ENCODE measurements around the gene HMOX1. TPM values are rescaled to one million over a fixed set of nuclear protein-coding genes. Genes with fewer than 3 reads are reported as not detected.

The HMOX1 gene
- total RNA-seq, 2 experiments from 2014 or later = 2.4 to 2.9 TPM

DNA sequence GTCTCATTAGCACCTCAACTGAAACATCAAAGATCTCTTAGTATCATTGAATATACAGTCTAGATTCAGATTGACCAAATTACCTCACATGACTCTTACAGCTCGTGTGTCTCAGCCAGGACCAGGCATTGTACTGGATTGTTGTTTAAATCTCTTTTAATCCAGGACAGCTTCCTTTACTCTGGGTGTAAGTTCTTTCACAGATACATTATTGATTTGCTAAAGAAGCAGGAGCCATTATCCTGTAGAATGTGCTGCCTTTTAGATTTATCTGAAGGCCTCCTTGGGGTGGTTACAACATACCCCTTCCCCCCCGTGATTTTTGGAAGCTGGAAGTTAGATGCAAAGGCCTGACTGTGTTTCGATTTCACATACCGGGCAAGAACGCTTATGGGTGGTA lies 23.3 kb downstream of the HMOX1 start:
- no peaks in the 10 kb centered on the region for H3K9me3 Mint-ChIP-seq
- no peak for DNase-seq
- POLR2A ChIA-PET = interaction anchor here (0.6 to 2.4 kb wide), 5 partner anchors 11 to 104 kb away, joined by 3 to 10 read pairs (median 4); partner anchors contain the start of gene TOM1
- no peak overlapping the region for H3K27ac Mint-ChIP-seq
- H3K36me3 Mint-ChIP-seq (ENCODE audit: low read depth) = peaks cover 72% of the 10 kb centered on the region
- CTCF ChIA-PET = interaction anchor here (0.7 to 1.5 kb wide), 4 partner anchors 26 to 53 kb away, joined by 3 read pairs; no protein-coding TSS in a partner anchor
- H3K4me3 Mint-ChIP-seq = no peak overlapping the region
- H3K4me1 Mint-ChIP-seq = peaks cover 66% of the 10 kb centered on the region
- no peaks in the 10 kb centered on the region for H3K27me3 Mint-ChIP-seq

GRCh38 chr22:35406443-35406842 lies 25.5 kb downstream of the HMOX1 start:
- CTCF ChIA-PET = no interaction called here
- no peak for DNase-seq
- peaks cover 59% of the 10 kb centered on the region for H3K4me1 Mint-ChIP-seq
- POLR2A ChIA-PET = interaction anchor here (1.1 kb wide), 1 partner anchor 9 kb away, joined by 3 read pairs; no protein-coding TSS in a partner anchor
- H3K36me3 Mint-ChIP-seq (ENCODE audit: low read depth) = peaks cover 77% of the 10 kb centered on the region
- no peak overlapping the region for H3K27ac Mint-ChIP-seq
- no peaks in the 10 kb centered on the region for H3K9me3 Mint-ChIP-seq
- no peak overlapping the region for H3K4me3 Mint-ChIP-seq
- no peaks in the 10 kb centered on the region for H3K27me3 Mint-ChIP-seq

DNA sequence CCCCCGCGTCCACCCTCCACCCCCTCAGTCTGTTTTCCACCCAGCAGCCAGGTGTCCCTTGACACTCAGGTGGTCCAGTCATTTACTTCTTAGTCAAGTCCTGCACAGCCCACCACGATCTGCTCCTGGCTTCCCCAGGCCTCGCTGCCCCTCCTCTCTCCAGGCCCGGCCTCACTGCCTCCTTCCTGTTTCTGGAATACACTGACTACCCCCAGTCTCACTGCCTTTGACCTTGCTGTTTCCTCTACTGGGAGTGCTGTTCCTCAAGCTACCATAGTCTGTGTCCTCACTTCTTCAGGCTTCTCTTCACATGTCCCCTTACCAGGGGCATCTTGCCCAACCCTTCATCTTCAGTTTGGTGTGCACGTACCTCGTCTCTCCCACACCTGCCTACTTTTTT lies 26.5 kb downstream of the HMOX1 start:
- DNase-seq = no peak
- POLR2A ChIA-PET = interaction anchor here (1.3 to 1.9 kb wide), 3 partner anchors 8 to 23 kb away, joined by 3 to 5 read pairs (median 5); no protein-coding TSS in a partner anchor
- H3K27ac Mint-ChIP-seq = no peak overlapping the region
- H3K9me3 Mint-ChIP-seq = no peaks in the 10 kb centered on the region
- CTCF ChIA-PET = no interaction called here
- peaks cover 50% of the 10 kb centered on the region for H3K4me1 Mint-ChIP-seq
- no peaks in the 10 kb centered on the region for H3K27me3 Mint-ChIP-seq
- peaks cover 77% of the 10 kb centered on the region for H3K36me3 Mint-ChIP-seq (ENCODE audit: low read depth)
- H3K4me3 Mint-ChIP-seq = no peak overlapping the region

GRCh38 chr22:35409783-35410662 lies 29.1 kb downstream of the HMOX1 start:
- CTCF ChIA-PET = interaction anchor here (1.3 to 2.3 kb wide), 2 partner anchors 21 to 59 kb away, joined by 3 to 6 read pairs; no protein-coding TSS in a partner anchor
- POLR2A ChIA-PET = interaction anchor here (0.8 to 4.5 kb wide), 3 partner anchors 9 to 33 kb away, joined by 3 to 32 read pairs (median 3); partner anchors contain the start of gene MCM5
- Mint-ChIP-seq H3K36me3 (ENCODE audit: low read depth) (peaks cover 67% of the 10 kb centered on the region), H3K27me3 (no peaks in the 10 kb centered on the region), H3K27ac (peak overlapping the region; percentile 44), H3K4me3 (no peak overlapping the region), H3K4me1 (peaks cover 27% of the 10 kb centered on the region), H3K9me3 (no peaks in the 10 kb centered on the region)
- DNase-seq = no peak

- peaks cover 27% of the 10 kb centered on the region for H3K4me1 Mint-ChIP-seq
- H3K4me3 Mint-ChIP-seq = no peak overlapping the region
- no peak overlapping the region for H3K27ac Mint-ChIP-seq
- no peaks in the 10 kb centered on the region for H3K27me3 Mint-ChIP-seq
- POLR2A ChIA-PET = interaction anchor here (0.8 to 4.5 kb wide), 2 partner anchors 10 kb away, joined by 3 to 32 read pairs; partner anchors contain the start of gene MCM5
- CTCF ChIA-PET = interaction anchor here (1.0 to 2.3 kb wide), 3 partner anchors 15 to 59 kb away, joined by 3 to 6 read pairs (median 3); no protein-coding TSS in a partner anchor
- peaks cover 73% of the 10 kb centered on the region for H3K36me3 Mint-ChIP-seq (ENCODE audit: low read depth)
- no peaks in the 10 kb centered on the region for H3K9me3 Mint-ChIP-seq
- no peak for DNase-seq
These were observed 29.8 kb downstream of the HMOX1 start for GRCh38 chr22:35410663-35411034.

- H3K4me1 Mint-ChIP-seq = peaks cover 24% of the 10 kb centered on the region
- H3K9me3 Mint-ChIP-seq = no peaks in the 10 kb centered on the region
- no peaks in the 10 kb centered on the region for H3K27me3 Mint-ChIP-seq
- ChIA-PET POLR2A (interaction anchor here (1.4 to 4.5 kb wide), 2 partner anchors 9 to 10 kb away, joined by 4 to 32 read pairs; partner anchors contain the start of gene MCM5), CTCF (interaction anchor here (1.0 to 2.3 kb wide), 3 partner anchors 15 to 60 kb away, joined by 3 to 6 read pairs (median 3); no protein-coding TSS in a partner anchor)
- peaks cover 75% of the 10 kb centered on the region for H3K36me3 Mint-ChIP-seq (ENCODE audit: low read depth)
- DNase-seq = no peak
- H3K4me3 Mint-ChIP-seq = no peak overlapping the region
- no peak overlapping the region for H3K27ac Mint-ChIP-seq
These were observed 30.2 kb downstream of the HMOX1 start for GRCh38 chr22:35411102-35411501.

DNA sequence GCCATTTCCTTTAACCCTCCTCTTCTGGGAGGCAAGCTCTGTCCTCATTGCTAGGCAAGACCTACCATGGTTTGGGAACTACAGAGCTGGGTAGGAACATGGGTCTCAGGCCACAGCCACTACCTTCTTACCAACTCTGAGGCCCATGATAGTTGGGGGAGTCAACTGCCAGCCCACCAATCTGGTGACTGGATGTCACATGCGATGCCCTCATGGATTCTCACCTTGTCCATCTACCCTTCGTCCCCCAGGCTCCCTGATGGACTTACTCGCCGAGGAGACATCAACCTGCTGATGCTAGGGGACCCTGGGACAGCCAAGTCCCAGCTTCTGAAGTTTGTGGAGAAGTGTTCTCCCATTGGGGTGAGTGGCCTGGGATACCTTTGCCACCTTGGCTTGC lies 32.7 kb downstream of the HMOX1 start:
- CTCF ChIA-PET = interaction anchor here (1.2 kb wide), 1 partner anchor 17 kb away, joined by 3 read pairs; no protein-coding TSS in a partner anchor

DNA sequence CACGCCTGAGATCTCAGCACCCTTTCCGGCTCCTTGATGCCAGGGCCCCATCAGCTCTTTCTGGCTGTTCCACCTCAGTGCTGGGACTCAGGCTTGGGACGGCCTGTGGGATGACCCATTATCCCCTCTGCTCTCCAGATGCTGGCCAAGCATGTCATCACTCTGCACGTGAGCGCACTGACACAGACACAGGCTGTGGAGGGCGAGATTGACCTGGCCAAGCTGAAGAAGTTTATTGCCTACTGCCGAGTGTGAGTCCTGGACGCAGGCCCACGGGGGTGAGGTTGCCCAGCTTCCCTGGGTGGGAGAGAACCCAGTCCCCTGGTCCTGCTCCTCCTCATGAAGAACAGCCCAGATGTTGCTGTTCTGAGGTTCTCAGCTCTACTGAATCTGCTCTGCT lies 36.7 kb downstream of the HMOX1 start:
- no peaks in the 10 kb centered on the region for H3K4me1 Mint-ChIP-seq
- DNase-seq = no peak
- CTCF ChIA-PET = no interaction called here
- no peak overlapping the region for H3K27ac Mint-ChIP-seq
- peaks cover 66% of the 10 kb centered on the region for H3K36me3 Mint-ChIP-seq (ENCODE audit: low read depth)
- H3K27me3 Mint-ChIP-seq = no peaks in the 10 kb centered on the region
- POLR2A ChIA-PET = interaction anchor here (1.1 to 1.6 kb wide), 3 partner anchors 10 to 17 kb away, joined by 3 to 4 read pairs (median 4); no protein-coding TSS in a partner anchor
- H3K4me3 Mint-ChIP-seq = no peak overlapping the region
- no peaks in the 10 kb centered on the region for H3K9me3 Mint-ChIP-seq

More for the DNA sequence above, 32.7 kb downstream of the HMOX1 start:
- peaks cover 8% of the 10 kb centered on the region for H3K4me1 Mint-ChIP-seq
- no peaks in the 10 kb centered on the region for H3K9me3 Mint-ChIP-seq
- peaks cover 67% of the 10 kb centered on the region for H3K36me3 Mint-ChIP-seq (ENCODE audit: low read depth)
- DNase-seq = no peak
- no peaks in the 10 kb centered on the region for H3K27me3 Mint-ChIP-seq
- no peak overlapping the region for H3K4me3 Mint-ChIP-seq
- H3K27ac Mint-ChIP-seq = no peak overlapping the region
- POLR2A ChIA-PET = interaction anchor here (1.1 to 1.4 kb wide), 2 partner anchors 10 to 11 kb away, joined by 3 read pairs; no protein-coding TSS in a partner anchor

GRCh38 chr22:35418088-35418487 lies 37.2 kb downstream of the HMOX1 start:
- Mint-ChIP-seq H3K4me1 (no peaks in the 10 kb centered on the region), H3K4me3 (no peak overlapping the region), H3K27me3 (no peaks in the 10 kb centered on the region), H3K36me3 (ENCODE audit: low read depth) (peaks cover 68% of the 10 kb centered on the region), H3K9me3 (no peaks in the 10 kb centered on the region), H3K27ac (no peak overlapping the region)
- ChIA-PET CTCF (no interaction called here), POLR2A (interaction anchor here (1.1 to 1.6 kb wide), 2 partner anchors 14 to 17 kb away, joined by 4 read pairs; no protein-coding TSS in a partner anchor)
- no peak for DNase-seq

DNA sequence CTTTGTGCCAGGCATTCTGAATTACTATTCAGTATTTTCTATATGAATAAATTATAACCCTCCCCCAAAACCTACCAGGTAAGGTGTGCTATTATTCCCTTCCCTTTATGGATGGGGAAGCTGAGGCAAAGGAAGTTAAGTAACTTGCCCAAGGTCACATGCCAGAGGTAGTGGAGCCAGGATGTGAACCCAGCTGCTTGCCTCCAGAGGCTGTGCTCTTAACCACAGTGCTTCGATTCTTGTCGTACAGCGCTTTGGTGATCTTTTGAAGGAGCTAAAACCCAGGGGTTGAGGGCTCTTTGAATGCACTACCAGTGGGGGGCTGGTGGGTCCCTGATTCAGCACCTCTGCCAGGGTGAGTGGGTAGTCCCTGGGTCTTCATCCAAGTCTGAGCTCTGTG lies 37.8 kb downstream of the HMOX1 start:
- H3K27ac Mint-ChIP-seq = peak overlapping the region; percentile 31
- H3K27me3 Mint-ChIP-seq = no peaks in the 10 kb centered on the region
- ChIA-PET POLR2A (interaction anchor here (0.8 to 1.0 kb wide), 2 partner anchors 15 to 16 kb away, joined by 3 read pairs; no protein-coding TSS in a partner anchor), CTCF (interaction anchor here (1.3 kb wide), 1 partner anchor 12 kb away, joined by 4 read pairs; no protein-coding TSS in a partner anchor)
- H3K4me3 Mint-ChIP-seq = no peak overlapping the region
- H3K36me3 Mint-ChIP-seq (ENCODE audit: low read depth) = peaks cover 70% of the 10 kb centered on the region
- H3K4me1 Mint-ChIP-seq = no peaks in the 10 kb centered on the region
- H3K9me3 Mint-ChIP-seq = no peaks in the 10 kb centered on the region
- no peak for DNase-seq

GRCh38 chr22:35419756-35420155 lies 38.9 kb downstream of the HMOX1 start:
- CTCF ChIA-PET = interaction anchor here (1.1 to 1.3 kb wide), 2 partner anchors 9 to 11 kb away, joined by 4 to 5 read pairs; no protein-coding TSS in a partner anchor
- POLR2A ChIA-PET = interaction anchor here (0.8 to 1.5 kb wide), 4 partner anchors 8 to 18 kb away, joined by 3 to 8 read pairs (median 4); no protein-coding TSS in a partner anchor

DNA sequence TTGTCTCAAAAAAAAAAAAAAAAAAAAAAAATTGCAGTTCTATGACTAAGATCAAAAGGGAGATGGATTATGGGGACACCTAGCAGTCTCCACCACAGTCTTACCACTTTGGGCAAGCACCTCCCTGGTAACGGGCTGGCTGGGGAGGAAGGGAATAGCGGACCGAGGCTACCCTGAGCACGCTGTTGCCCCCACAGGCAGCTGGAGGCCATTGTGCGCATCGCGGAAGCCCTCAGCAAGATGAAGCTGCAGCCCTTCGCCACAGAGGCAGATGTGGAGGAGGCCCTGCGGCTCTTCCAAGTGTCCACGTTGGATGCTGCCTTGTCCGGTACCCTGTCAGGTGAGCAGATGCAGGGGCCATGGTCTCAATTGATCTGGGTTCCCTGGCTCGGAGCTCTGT lies 40.2 kb downstream of the HMOX1 start:
- DNase-seq = no peak
- Mint-ChIP-seq H3K27ac (no peak overlapping the region), H3K4me1 (peaks cover 4% of the 10 kb centered on the region), H3K9me3 (no peaks in the 10 kb centered on the region), H3K27me3 (no peaks in the 10 kb centered on the region), H3K4me3 (no peak overlapping the region), H3K36me3 (ENCODE audit: low read depth) (peaks cover 73% of the 10 kb centered on the region)
- CTCF ChIA-PET = interaction anchor here (0.7 to 1.9 kb wide), 2 partner anchors 10 to 1126 kb away, joined by 4 to 8 read pairs; no protein-coding TSS in a partner anchor
- POLR2A ChIA-PET = interaction anchor here (0.9 to 1.5 kb wide), 4 partner anchors 11 to 22 kb away, joined by 3 to 8 read pairs (median 3); no protein-coding TSS in a partner anchor

More at GRCh38 chr22:35419756-35420155, 38.9 kb downstream of the HMOX1 start:
- Mint-ChIP-seq H3K9me3 (no peaks in the 10 kb centered on the region), H3K4me1 (no peaks in the 10 kb centered on the region), H3K4me3 (no peak overlapping the region), H3K27ac (no peak overlapping the region), H3K27me3 (no peaks in the 10 kb centered on the region), H3K36me3 (ENCODE audit: low read depth) (peaks cover 78% of the 10 kb centered on the region)
- DNase-seq = no peak

All from activated CD4-positive, alpha-beta memory T cell treated with anti-CD3 and anti-CD28 coated beads, Interleukin-2, amount 10 ng/mL, durations not matched to agents 7 days and 5 days (primary cell).